ENCODE results near the gene ZNF827. TPM values are rescaled to one million over a fixed set of nuclear protein-coding genes. Genes with fewer than 3 reads are reported as not detected.
"Not testable (repeated sequence)": the region's sequence is repeated elsewhere in the genome, so short reads cannot be mapped to it uniquely, and the experiment has no call there.

The ZNF827 gene
- total RNA-seq, 1 donor from 2014 or later, result 25.7 TPM

- no peak for DNase-seq
These were observed 71.6 kb downstream of the ZNF827 start for GRCh38 chr4:145866991-145867390.

- DNase-seq, result no peak
These were observed 73.2 kb downstream of the ZNF827 start for GRCh38 chr4:145865274-145865941.

- DNase-seq, result no peak
These were observed 75.4 kb downstream of the ZNF827 start for GRCh38 chr4:145863191-145863590.

- peak; percentile 30 for DNase-seq
These were observed 77.0 kb downstream of the ZNF827 start for GRCh38 chr4:145861336-145862318.

GRCh38 chr4:145860897-145861296 lies 77.7 kb downstream of the ZNF827 start:
- no peak for DNase-seq

GRCh38 chr4:145860446-145860845 lies 78.2 kb downstream of the ZNF827 start:
- DNase-seq, result no peak

GRCh38 chr4:145859926-145860325 lies 78.7 kb downstream of the ZNF827 start:
- DNase-seq, result no peak

- DNase-seq, result no peak
These were observed 79.2 kb downstream of the ZNF827 start for GRCh38 chr4:145859426-145859825.

- DNase-seq, result no peak
These were observed 86.3 kb downstream of the ZNF827 start for GRCh38 chr4:145852256-145852839.

- no peak for DNase-seq
These were observed 87.0 kb downstream of the ZNF827 start for GRCh38 chr4:145851511-145852201.

- DNase-seq, result no peak
These were observed 90.9 kb downstream of the ZNF827 start for GRCh38 chr4:145847764-145848163.

- DNase-seq, result no peak
These were observed 93.5 kb downstream of the ZNF827 start for GRCh38 chr4:145845118-145845517.

GRCh38 chr4:145843639-145844038 lies 95.0 kb downstream of the ZNF827 start:
- no peak for DNase-seq

- DNase-seq, result no peak
These were observed 95.5 kb downstream of the ZNF827 start for GRCh38 chr4:145843148-145843547.

- no peak for DNase-seq
These were observed 96.3 kb downstream of the ZNF827 start for GRCh38 chr4:145842224-145842887.

- DNase-seq, result no peak
These were observed 97.8 kb downstream of the ZNF827 start for GRCh38 chr4:145840801-145841200.

GRCh38 chr4:145840162-145840768 lies 98.4 kb downstream of the ZNF827 start:
- peak; percentile 43 for DNase-seq

GRCh38 chr4:145839151-145839550 lies 99.5 kb downstream of the ZNF827 start:
- DNase-seq, result peak; percentile 20

GRCh38 chr4:145832384-145832783 lies 106.2 kb downstream of the ZNF827 start:
- DNase-seq, result not testable (repeated sequence)

- no peak for DNase-seq
These were observed 107.9 kb downstream of the ZNF827 start for GRCh38 chr4:145830699-145831098.

All from tongue (tissue), 2 donors.